Measurements from ENCODE around the gene OR7E24.

The OR7E24 gene

DNA sequence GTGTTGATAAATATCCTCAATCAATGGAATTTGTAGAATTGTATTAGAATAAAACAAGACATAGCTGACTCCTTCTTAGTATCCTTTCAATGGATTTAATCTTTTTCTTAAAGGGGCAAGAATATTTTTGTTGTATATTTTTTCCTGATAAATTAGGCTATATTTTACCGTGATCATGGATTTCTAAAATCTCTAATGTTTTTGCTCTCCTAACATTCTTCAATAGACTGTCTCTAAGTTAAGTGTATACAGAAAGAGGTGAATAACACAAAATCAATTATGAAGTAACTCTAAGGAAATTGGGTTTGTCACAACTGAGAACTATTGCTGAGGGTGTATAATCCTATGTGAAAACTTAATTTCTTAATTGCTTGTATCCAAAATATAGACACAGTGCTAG is at the start of gene OR7E24:
Gene OR7E24, plus strand, starts transcription at position 301 of the 400 bp plus-strand sequence. CDS start 114 bp downstream, outside the sequence.
- no peak for DNase-seq

DNA sequence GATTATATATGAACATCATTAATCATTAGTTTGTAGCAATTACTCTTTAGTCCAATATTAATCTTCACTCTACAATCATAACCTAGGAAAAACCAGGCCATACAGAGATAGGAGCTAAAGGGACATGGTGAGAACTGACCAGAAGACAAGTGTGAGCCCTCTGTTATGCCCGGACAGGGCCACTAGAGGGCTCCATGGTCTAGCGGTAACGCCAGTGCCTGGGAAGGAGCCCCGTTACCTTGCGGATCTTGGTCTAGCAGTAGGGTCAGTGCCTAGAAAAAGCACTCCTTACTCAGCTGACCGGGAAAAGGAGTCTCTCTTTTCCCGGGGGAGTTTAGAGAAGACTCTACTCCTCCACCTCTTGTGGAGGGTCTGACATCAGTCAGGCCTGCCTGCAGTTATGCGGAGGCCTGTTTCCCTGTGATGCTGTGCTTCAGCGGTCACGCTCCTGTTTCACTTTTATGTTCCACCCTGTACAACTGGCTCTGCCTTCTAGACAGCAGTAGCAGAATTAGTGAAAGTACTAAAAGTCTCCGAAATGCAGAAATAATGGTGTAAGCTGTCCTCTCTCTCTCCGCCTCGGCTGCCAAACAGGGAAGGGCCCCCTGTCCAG is 45.1 kb upstream of the OR7E24 start:
- peak; percentile 66 to 70 for DNase-seq

DNA sequence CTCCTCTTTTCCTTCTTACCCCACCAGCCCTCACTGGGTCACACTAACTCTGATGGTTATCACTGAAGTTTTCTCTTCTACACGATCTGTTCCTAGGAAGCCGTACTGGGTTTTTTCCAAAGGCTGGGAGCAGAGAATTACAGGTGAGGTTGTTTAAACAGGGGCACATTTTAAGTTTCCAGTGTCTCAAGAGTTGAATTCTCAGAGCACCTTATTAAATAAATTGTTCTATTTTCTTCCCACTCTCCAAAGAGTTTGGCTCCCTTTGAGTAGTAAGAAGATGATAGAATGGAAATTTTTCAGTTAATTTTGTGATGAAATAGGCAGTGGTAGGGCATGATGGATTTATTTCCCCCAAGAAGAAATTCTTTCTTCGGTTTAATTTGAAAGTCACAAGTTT is 31.2 kb upstream of the OR7E24 start, which contains the start of gene OR7D4:
Gene OR7D4, minus strand, starts transcription at position 101 of the 400 bp plus-strand sequence. CDS start 4,752 bp downstream, outside the sequence.
- no peak for DNase-seq

DNA sequence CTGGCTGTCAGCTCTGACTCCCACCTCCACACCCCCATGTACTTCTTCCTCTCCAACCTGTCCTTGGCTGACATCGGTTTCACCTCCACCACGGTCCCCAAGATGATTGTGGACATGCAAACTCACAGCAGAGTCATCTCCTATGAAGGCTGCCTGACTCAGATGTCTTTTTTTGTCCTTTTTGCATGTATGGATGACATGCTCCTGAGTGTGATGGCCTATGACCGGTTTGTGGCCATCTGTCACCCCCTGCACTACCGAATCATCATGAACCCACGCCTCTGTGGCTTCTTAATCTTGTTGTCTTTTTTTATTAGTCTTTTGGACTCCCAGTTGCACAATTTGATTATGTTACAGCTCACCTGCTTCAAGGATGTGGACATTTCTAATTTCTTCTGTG is 506 bp downstream of the OR7E24 start:
- no peak for DNase-seq

DNA sequence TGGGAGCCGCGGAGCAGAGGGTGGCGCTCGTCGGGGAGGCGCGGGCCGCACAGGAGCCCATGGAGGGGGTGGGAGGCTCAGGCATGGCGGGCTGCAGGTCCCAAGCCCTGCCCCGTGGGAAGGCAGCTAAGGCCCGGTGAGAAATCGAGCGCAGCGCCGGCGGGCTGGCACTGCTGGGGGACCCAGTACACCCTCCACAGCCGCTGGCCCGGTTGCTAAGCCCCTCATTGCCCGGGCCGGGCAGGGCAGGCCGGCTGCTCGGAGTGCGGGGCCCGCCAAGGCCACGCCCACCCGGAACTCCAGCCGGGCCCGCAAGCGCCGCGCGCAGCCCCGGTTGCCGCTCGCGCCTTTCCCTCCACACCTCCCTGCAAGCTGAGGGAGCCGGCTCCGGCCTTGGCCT is 32.8 kb downstream of the OR7E24 start:
- peak in 1 of 2 donors; percentile 7 for DNase-seq

DNA sequence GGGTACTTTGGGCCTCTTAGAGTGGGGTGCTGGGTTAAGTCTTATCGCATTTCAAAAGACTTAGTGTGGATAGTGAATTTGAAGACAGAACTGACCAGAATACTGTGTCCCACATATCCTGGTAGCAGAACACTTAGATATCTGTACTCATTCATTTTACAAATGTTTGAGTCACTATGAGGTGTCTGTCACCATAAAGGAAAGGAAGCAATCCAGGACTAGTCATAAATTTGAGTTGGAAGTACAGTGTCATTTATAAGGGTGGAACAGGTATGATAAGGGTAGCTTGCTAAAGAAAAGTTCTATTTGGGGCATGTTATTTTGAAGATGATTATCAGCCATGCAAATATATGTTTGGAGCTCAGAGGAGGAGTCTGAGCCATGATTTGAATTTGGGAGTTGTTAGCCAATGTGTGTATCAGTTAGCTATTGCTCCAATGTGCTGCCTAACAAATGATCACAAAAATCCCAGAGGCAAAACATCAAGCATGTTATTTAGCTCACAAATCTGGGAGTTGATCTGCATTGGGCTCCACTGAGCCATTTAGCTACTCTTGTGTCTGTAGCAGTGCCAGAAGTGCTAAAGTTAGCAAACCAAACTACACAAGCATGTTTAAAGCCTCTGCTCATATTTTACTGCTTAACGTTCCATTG is 38.6 kb downstream of the OR7E24 start:
- no peak for DNase-seq

DNA sequence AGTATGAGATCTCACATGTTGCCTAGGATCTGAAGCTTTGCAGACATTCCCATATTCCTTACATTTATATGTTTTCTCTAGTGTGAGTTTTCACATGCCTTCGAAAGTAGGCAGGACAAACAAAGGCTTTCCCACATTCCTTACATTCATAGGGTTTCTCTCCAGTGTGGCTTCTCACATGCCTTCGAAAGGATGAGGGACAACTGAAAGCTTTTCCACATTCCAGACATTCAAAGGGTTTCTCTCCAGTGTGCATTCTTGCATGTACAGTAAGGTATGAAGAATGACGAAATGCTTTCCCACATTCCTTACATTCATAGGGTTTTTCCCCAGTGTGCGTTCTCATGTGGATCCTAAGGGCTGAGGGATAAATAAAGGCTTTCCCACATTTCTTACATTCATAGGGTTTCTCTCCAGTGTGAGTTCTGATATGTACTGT is 44.7 kb downstream of the OR7E24 start:
- no peak for DNase-seq

DNA sequence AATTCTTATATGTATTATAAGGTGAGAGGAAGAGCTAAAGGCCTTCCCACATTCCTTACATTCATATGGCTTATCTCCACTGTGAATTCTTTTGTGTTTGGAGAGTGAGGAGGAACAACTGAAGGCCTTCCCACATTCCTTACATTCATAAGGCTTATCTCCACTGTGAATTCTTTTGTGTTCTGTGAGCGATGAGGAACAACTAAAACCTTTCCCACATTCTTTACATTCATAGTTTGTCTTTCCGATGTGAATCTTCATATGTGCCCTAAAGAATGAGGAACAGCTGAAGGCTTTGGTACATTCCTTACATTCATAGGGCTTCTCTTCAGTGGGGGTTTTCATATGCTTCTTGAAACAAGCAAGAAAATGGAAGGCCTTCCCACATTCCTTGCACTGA is 45.6 kb downstream of the OR7E24 start:
- no peak for DNase-seq

All from CD4-positive, alpha-beta T cell treated with Interleukin-4 for 1 hour (primary cell).